ENCODE data around the gene FAM120B.
"Not testable (repeated sequence)": the region's sequence is repeated elsewhere in the genome, so short reads cannot be mapped to it uniquely, and the experiment has no call there.

Gene FAM120B

GRCh38 chr6:170407932-170408331 lies 101.4 kb downstream of the FAM120B start:
- in situ Hi-C loops (cut with MboI; ENCODE audit: low sequenced_read_pairs): no loop called here

- in situ Hi-C loops (cut with MboI; ENCODE audit: low sequenced_read_pairs): not testable (repeated sequence)
Observed at GRCh38 chr6:170409746-170410145, 103.2 kb downstream of the FAM120B start.

- in situ Hi-C loops (cut with MboI; ENCODE audit: low sequenced_read_pairs): no loop called here
Observed at GRCh38 chr6:170410241-170410640, 103.7 kb downstream of the FAM120B start.

- in situ Hi-C loops (cut with MboI; ENCODE audit: low sequenced_read_pairs): no loop called here
Observed at GRCh38 chr6:170415318-170415717, 108.8 kb downstream of the FAM120B start.

- in situ Hi-C loops (cut with MboI; ENCODE audit: low sequenced_read_pairs): no loop called here
Observed at GRCh38 chr6:170416303-170416702, 109.7 kb downstream of the FAM120B start.

- in situ Hi-C loops (cut with MboI; ENCODE audit: low sequenced_read_pairs): no loop called here
Observed at GRCh38 chr6:170416959-170417606, 110.5 kb downstream of the FAM120B start.

GRCh38 chr6:170417881-170418280 lies 111.3 kb downstream of the FAM120B start:
- in situ Hi-C loops (cut with MboI; ENCODE audit: low sequenced_read_pairs): no loop called here

GRCh38 chr6:170420283-170420682 lies 113.7 kb downstream of the FAM120B start:
- in situ Hi-C loops (cut with MboI; ENCODE audit: low sequenced_read_pairs): no loop called here

GRCh38 chr6:170420791-170421776 lies 114.5 kb downstream of the FAM120B start:
- in situ Hi-C loops (cut with MboI; ENCODE audit: low sequenced_read_pairs): no loop called here

- in situ Hi-C loops (cut with MboI; ENCODE audit: low sequenced_read_pairs): no loop called here
Observed at GRCh38 chr6:170421921-170422320, 115.4 kb downstream of the FAM120B start.

- in situ Hi-C loops (cut with MboI; ENCODE audit: low sequenced_read_pairs): no loop called here
Observed at GRCh38 chr6:170423030-170423429, 116.5 kb downstream of the FAM120B start.

- in situ Hi-C loops (cut with MboI; ENCODE audit: low sequenced_read_pairs): no loop called here
Observed at GRCh38 chr6:170423814-170424603, 117.5 kb downstream of the FAM120B start.

- in situ Hi-C loops (cut with MboI; ENCODE audit: low sequenced_read_pairs): no loop called here
Observed at GRCh38 chr6:170424604-170425126, 118.1 kb downstream of the FAM120B start.

- in situ Hi-C loops (cut with MboI; ENCODE audit: low sequenced_read_pairs): no loop called here
Observed at GRCh38 chr6:170429450-170429849, 122.9 kb downstream of the FAM120B start.

- in situ Hi-C loops (cut with MboI; ENCODE audit: low sequenced_read_pairs): no loop called here
Observed at GRCh38 chr6:170433163-170434116, 126.9 kb downstream of the FAM120B start.

- in situ Hi-C loops (cut with MboI; ENCODE audit: low sequenced_read_pairs): no loop called here
Observed at GRCh38 chr6:170434117-170434820, 127.7 kb downstream of the FAM120B start.

- in situ Hi-C loops (cut with MboI; ENCODE audit: low sequenced_read_pairs): no loop called here
Observed at GRCh38 chr6:170434821-170435155, 128.2 kb downstream of the FAM120B start.

- in situ Hi-C loops (cut with MboI; ENCODE audit: low sequenced_read_pairs): no loop called here
Observed at GRCh38 chr6:170435766-170436165, 129.2 kb downstream of the FAM120B start.

GRCh38 chr6:170436209-170436809 lies 129.8 kb downstream of the FAM120B start:
- in situ Hi-C loops (cut with MboI; ENCODE audit: low sequenced_read_pairs): no loop called here
